C4-2B (cell line): ENCODE data around the gene FAM111B.

Experiments used
- CTCF ChIP-seq: fragments of 450-650 bp; conservative IDR thresholded peaks from 2 replicates; pipeline ENCODE4 v1.5.1; 2017; ENCODE audit warnings: mild to moderate bottlenecking
- ZFX ChIP-seq: fragments of 450-650 bp; IDR thresholded peaks from 2 replicates; pipeline ENCODE4 v1.6.1; 2017

- no peak for TF ChIP-seq CTCF
- no peak for TF ChIP-seq ZFX
These were observed 65.5 kb downstream of the FAM111B start for GRCh38 chr11:59172345-59173079.
